Gastroesophageal sphincter (tissue), 3 donors: ENCODE results near the gene SCLY.

Experiments
- CTCF ChIP-seq, 4 experiments: fragments of 200-600 bp in 2 of 4; fragments of 450-650 bp in 2 of 4; sonication (generic) in 1 of 4; IDR thresholded peaks; one replicate each; pipeline ENCODE4 v1.5.1; 2017 to 2019; ENCODE audit warnings: antibody characterized with exemption in 4 of 4, mild to moderate bottlenecking in 2 of 4, moderate library complexity in 2 of 4
- POLR2AphosphoS5 ChIP-seq: sonication (generic); formaldehyde crosslinking; IDR thresholded peaks from one replicate; pipeline ENCODE4 v1.6.1; 2017; ENCODE audit warnings: antibody characterized with exemption

- no peak for TF ChIP-seq POLR2AphosphoS5
- no peak for TF ChIP-seq CTCF (IDR thresholded peaks at IDR 0.05)
Measured at GRCh38 chr2:238122287-238123217, 61.8 kb downstream of the SCLY start.
